WTC11 (cell line): ENCODE data around the gene PRPSAP1. TPM values are rescaled to one million over a fixed set of nuclear protein-coding genes. Genes with fewer than 3 reads are reported as not detected.

Source experiments
- ATAC-seq: fragments of 200-7000 bp; cut with Tn5 transposase; 2 replicates; pipeline ENCODE4 v1.10.0; 2021; ENCODE audit warnings: mild to moderate bottlenecking, moderate library complexity
- CTCF ChIA-PET: fragments of 300-600 bp; sonication (Branson Sonifier 250); formaldehyde crosslinking; loops from one replicate; lab custom pipeline; 2021; ENCODE audit warnings: antibody characterized with exemption; lab: Charles Lee
- POLR2A ChIA-PET: fragments of 350-600 bp; sonication (Branson Sonifier 250); formaldehyde crosslinking; loops from one replicate; lab custom pipeline; 2021; ENCODE audit warnings: antibody characterized with exemption; lab: Charles Lee
- DNase-seq: peaks from one replicate; pipeline ENCODE4 v3.0.0; 2021; ENCODE audit warnings: low spot score
- H3K27ac Mint-ChIP-seq: 2 replicates; pipeline ENCODE4 v1.8.0; 2021; ENCODE audit warnings: mixed read lengths
- H3K27me3 Mint-ChIP-seq: 2 replicates; pipeline ENCODE4 v1.8.0; 2021; ENCODE audit warnings: low read depth, mild to moderate bottlenecking, moderate library complexity, mixed read lengths
- H3K36me3 Mint-ChIP-seq: 2 replicates; pipeline ENCODE4 v1.8.0; 2021; ENCODE audit warnings: mixed read lengths
- H3K4me1 Mint-ChIP-seq: 2 replicates; pipeline ENCODE4 v1.8.0; 2022; ENCODE audit warnings: mixed read lengths
- H3K4me3 Mint-ChIP-seq: 2 replicates; pipeline ENCODE4 v1.8.0; 2021; ENCODE audit warnings: mild to moderate bottlenecking, moderate library complexity, mixed read lengths
- H3K9me3 Mint-ChIP-seq: 2 replicates; pipeline ENCODE4 v1.8.0; 2021; ENCODE audit warnings: mixed read lengths
- CBFB ChIP-seq: sonication (generic); formaldehyde crosslinking; IDR thresholded peaks from 2 replicates; pipeline ENCODE4 v1.8.1; 2022; ENCODE audit warnings: mild to moderate bottlenecking, low read depth, missing genetic modification reagents
- CTCF ChIP-seq: fragments of 200-600 bp; IDR thresholded peaks from 2 replicates; pipeline ENCODE4 v1.8.0; 2022; ENCODE audit warnings: antibody characterized with exemption
- E2F4 ChIP-seq: sonication (generic); formaldehyde crosslinking; IDR thresholded peaks from 2 replicates; pipeline ENCODE4 v1.8.1; 2022; ENCODE audit warnings: low read depth, mild to moderate bottlenecking, moderate library complexity, missing genetic modification reagents, borderline replicate concordance
- ESRRA ChIP-seq: sonication (generic); formaldehyde crosslinking; IDR thresholded peaks from 2 replicates; pipeline ENCODE4 v1.8.1; 2022; ENCODE audit warnings: mild to moderate bottlenecking, missing genetic modification reagents, borderline replicate concordance
- HMGA2 ChIP-seq: fragments of 250-450 bp; sonication (Bioruptor Pico); IDR thresholded peaks from 2 replicates; pipeline ENCODE4 v1.4.0; 2021; ENCODE audit warnings: mild to moderate bottlenecking, moderate library complexity
- IRF1 ChIP-seq: sonication (generic); formaldehyde crosslinking; IDR thresholded peaks from 2 replicates; pipeline ENCODE4 v1.8.0; 2023; ENCODE audit warnings: missing genetic modification reagents
- JUN ChIP-seq: sonication (generic); formaldehyde crosslinking; IDR thresholded peaks from 2 replicates; pipeline ENCODE4 v1.8.0; 2023; ENCODE audit warnings: mild to moderate bottlenecking, missing genetic modification reagents
- KAT7 ChIP-seq: sonication (generic); formaldehyde crosslinking; IDR thresholded peaks from 2 replicates; pipeline ENCODE4 v1.8.1; 2023; ENCODE audit warnings: missing genetic modification reagents, mild to moderate bottlenecking, borderline replicate concordance
- NR3C1 ChIP-seq: sonication (generic); formaldehyde crosslinking; conservative IDR thresholded peaks from 2 replicates; pipeline ENCODE4 v1.8.1; 2023; ENCODE audit warnings: low read depth, mild to moderate bottlenecking, missing genetic modification reagents
- PRDM15 ChIP-seq: sonication (generic); formaldehyde crosslinking; IDR thresholded peaks from 2 replicates; pipeline ENCODE4 v1.8.0; 2022; ENCODE audit warnings: missing genetic modification reagents
- SMAD4 ChIP-seq: sonication (generic); formaldehyde crosslinking; IDR thresholded peaks from 2 replicates; pipeline ENCODE4 v1.8.0; 2022; ENCODE audit warnings: mild to moderate bottlenecking, missing genetic modification reagents
- TEAD4 ChIP-seq: sonication (generic); formaldehyde crosslinking; IDR thresholded peaks from 2 replicates; pipeline ENCODE4 v1.8.0; 2022; ENCODE audit warnings: mild to moderate bottlenecking, missing genetic modification reagents
- TP53 ChIP-seq: sonication (generic); formaldehyde crosslinking; IDR thresholded peaks from 2 replicates; pipeline ENCODE4 v1.8.1; 2023; ENCODE audit warnings: mild to moderate bottlenecking, missing genetic modification reagents
- USF2 ChIP-seq: sonication (generic); formaldehyde crosslinking; IDR thresholded peaks from 2 replicates; pipeline ENCODE4 v1.8.1; 2023; ENCODE audit warnings: mild to moderate bottlenecking, missing genetic modification reagents, moderate library complexity
- ZBTB43 ChIP-seq: sonication (generic); formaldehyde crosslinking; IDR thresholded peaks from 2 replicates; pipeline ENCODE4 v1.8.1; 2023; ENCODE audit warnings: mild to moderate bottlenecking, missing genetic modification reagents
- ZNF121 ChIP-seq: sonication (generic); formaldehyde crosslinking; IDR thresholded peaks from 2 replicates; pipeline ENCODE4 v1.8.0; 2023; ENCODE audit warnings: missing genetic modification reagents
- ZNF263 ChIP-seq: sonication (generic); formaldehyde crosslinking; IDR thresholded peaks from 2 replicates; pipeline ENCODE4 v1.8.1; 2022; ENCODE audit warnings: low read depth, mild to moderate bottlenecking, moderate library complexity, missing genetic modification reagents
- ZNF512 ChIP-seq: sonication (generic); formaldehyde crosslinking; IDR thresholded peaks from 2 replicates; pipeline ENCODE4 v1.8.1; 2022; ENCODE audit warnings: missing genetic modification reagents, borderline replicate concordance
- ZNF671 ChIP-seq: fragments of 250-450 bp; sonication (Bioruptor Pico); IDR thresholded peaks from 2 replicates; pipeline ENCODE4 v1.8.0; 2021; ENCODE audit warnings: mild to moderate bottlenecking
- total RNA-seq: library from RNA; stranded (reverse); gene quantifications from 3 replicates; pipeline ENCODE4 v1.2.3, GENCODE V29; 2021

The PRPSAP1 gene
- total RNA-seq, 1 experiment from 2014 or later = 56.5 TPM

GRCh38 chr17:76268991-76269981, 84.4 kb downstream of the PRPSAP1 start:
- ChIA-PET POLR2A (interaction anchor here (0.7 kb wide), 1 partner anchor 146 kb away, joined by 5 read pairs; no protein-coding TSS in a partner anchor), CTCF (interaction anchor here (0.6 to 6.3 kb wide), 10 partner anchors 10 to 163 kb away, joined by 3 to 58 read pairs (median 4); no protein-coding TSS in a partner anchor)
- Mint-ChIP-seq H3K4me3 (peak overlapping the region; percentile 18; the same call in 1 of the 2 replicates), H3K36me3 (peaks cover 7% of the 10 kb centered on the region; the same call in 1 of the 2 replicates), H3K9me3 (no peaks in the 10 kb centered on the region), H3K27ac (peak overlapping the region; percentile 93), H3K4me1 (peaks cover 38% of the 10 kb centered on the region), H3K27me3 (no peaks in the 10 kb centered on the region)
- no peak for ATAC-seq
- no peak for DNase-seq
- TF ChIP-seq JUN (CRISPR knock-in tag) (no peak), NR3C1 (no peak), ZNF121 (CRISPR knock-in tag) (no peak), E2F4 (no peak), USF2 (no peak), ZNF671 (CRISPR knock-in tag) (no peak), ZBTB43 (CRISPR knock-in tag) (no peak), HMGA2 (CRISPR knock-in tag) (no peak), IRF1 (CRISPR knock-in tag) (no peak)

GRCh38 chr17:76268015-76268749, 85.5 kb downstream of the PRPSAP1 start:
- Mint-ChIP-seq H3K9me3 (no peaks in the 10 kb centered on the region), H3K27ac (peak overlapping the region; percentile 85), H3K36me3 (peaks cover 7% of the 10 kb centered on the region; the same call in 1 of the 2 replicates), H3K27me3 (no peaks in the 10 kb centered on the region), H3K4me1 (peaks cover 39% of the 10 kb centered on the region), H3K4me3 (peak overlapping the region; percentile 27)
- DNase-seq = no peak
- ChIA-PET CTCF (interaction anchor here (0.6 to 6.3 kb wide), 13 partner anchors 12 to 254 kb away, joined by 3 to 58 read pairs (median 4); no protein-coding TSS in a partner anchor), POLR2A (interaction anchor here (0.5 to 1.1 kb wide), 3 partner anchors 86 to 145 kb away, joined by 3 to 5 read pairs (median 3); no protein-coding TSS in a partner anchor)
- no peak for ATAC-seq
- TF ChIP-seq ZNF263 (CRISPR knock-in tag) (no peak), TP53 (CRISPR knock-in tag) (no peak), ESRRA (CRISPR knock-in tag) (no peak), E2F4 (no peak), CTCF (no peak), CBFB (CRISPR knock-in tag) (no peak), TEAD4 (CRISPR knock-in tag) (no peak), PRDM15 (CRISPR knock-in tag) (no peak), ZNF512 (CRISPR knock-in tag) (no peak), SMAD4 (CRISPR knock-in tag) (no peak), KAT7 (no peak)
